Thyroid gland (tissue), 4 donors: ENCODE measurements around the gene REPS2.

Experiments
- POLR2A ChIP-seq, 2 donors: fragments of 450-650 bp; IDR thresholded peaks; one replicate each; pipeline ENCODE4 v1.6.1; 2017; ENCODE audit warnings: antibody characterized with exemption in 2 of 2, mild to moderate bottlenecking in 2 of 2, moderate library complexity in 1 of 2
- TF ChIP-seq, protein P1 (sequence below), 6 experiments: fragments of 200-600 bp in 3 of 6; fragments of 450-650 bp in 3 of 6; sonication (generic) in 3 of 6; IDR thresholded peaks; one replicate each; pipeline ENCODE4 v1.5.1; 2016 to 2019; ENCODE audit warnings: antibody characterized with exemption in 6 of 6, mild to moderate bottlenecking in 2 of 6, inconsistent platforms in 1 of 6, moderate library complexity in 1 of 6

DNA sequence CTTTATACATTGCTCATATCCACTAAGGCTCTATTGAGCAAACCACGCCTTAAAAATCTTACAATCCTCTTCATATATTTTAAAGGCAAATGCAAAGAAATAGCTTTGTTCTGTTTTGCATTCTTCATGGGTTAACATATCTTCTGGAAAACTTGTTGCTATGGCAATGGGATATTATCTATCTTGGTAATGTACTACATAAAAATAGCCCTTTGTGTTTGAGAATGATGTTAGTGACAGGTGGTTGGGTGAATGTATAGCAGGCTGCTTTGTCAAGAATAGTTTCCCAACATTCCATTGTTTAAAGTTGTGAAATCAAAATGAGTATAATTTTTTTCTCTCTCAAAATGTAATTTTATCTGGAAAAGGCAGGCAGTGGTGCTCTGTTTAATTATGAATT lies 16.8 kb downstream of the REPS2 start:
- TF ChIP-seq, protein P1, sequence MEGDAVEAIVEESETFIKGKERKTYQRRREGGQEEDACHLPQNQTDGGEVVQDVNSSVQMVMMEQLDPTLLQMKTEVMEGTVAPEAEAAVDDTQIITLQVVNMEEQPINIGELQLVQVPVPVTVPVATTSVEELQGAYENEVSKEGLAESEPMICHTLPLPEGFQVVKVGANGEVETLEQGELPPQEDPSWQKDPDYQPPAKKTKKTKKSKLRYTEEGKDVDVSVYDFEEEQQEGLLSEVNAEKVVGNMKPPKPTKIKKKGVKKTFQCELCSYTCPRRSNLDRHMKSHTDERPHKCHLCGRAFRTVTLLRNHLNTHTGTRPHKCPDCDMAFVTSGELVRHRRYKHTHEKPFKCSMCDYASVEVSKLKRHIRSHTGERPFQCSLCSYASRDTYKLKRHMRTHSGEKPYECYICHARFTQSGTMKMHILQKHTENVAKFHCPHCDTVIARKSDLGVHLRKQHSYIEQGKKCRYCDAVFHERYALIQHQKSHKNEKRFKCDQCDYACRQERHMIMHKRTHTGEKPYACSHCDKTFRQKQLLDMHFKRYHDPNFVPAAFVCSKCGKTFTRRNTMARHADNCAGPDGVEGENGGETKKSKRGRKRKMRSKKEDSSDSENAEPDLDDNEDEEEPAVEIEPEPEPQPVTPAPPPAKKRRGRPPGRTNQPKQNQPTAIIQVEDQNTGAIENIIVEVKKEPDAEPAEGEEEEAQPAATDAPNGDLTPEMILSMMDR (IDR thresholded peaks at IDR 0.05), result no peak
- TF ChIP-seq POLR2A (IDR thresholded peaks at IDR 0.05), result no peak
